ENCODE results near the gene ELOVL5. TPM values are rescaled to one million over a fixed set of nuclear protein-coding genes. Genes with fewer than 3 reads are reported as not detected.
A peak's percentile ranks its signal among the peaks of the same experiment; 100 is the strongest.

Gene ELOVL5
- total RNA-seq, 4 donors from 2014 or later, result 14.3 to 63.1 (median 29.2) TPM

DNA sequence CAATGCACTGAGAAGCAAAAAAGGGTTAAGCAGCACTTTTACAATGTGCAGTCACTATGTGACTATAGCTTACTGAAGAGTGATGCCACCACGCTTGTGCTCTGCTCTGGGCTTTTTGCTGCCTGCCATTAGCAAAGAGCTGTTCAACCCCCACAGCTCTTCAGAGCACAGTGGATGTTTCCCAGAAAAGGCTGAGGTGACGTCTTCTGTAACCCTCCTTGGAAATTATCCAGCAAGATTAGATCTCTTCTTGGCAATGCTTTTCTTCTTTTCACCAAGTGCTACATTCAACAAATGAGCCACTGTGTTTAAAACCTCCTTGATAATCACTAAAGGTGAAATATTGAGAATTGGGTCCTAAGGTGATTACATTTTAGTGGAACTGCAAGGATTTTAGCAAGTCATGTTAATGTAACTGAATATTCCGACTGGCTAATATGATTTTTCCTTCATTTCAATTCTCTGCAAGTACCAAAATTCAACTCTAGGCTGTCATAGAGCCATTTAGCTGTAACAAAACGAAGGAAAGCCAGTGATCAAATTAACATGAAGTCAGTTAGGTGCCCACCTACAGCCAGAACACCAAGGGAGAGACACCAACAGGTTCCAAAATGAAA lies 34.9 kb downstream of the ELOVL5 start:
- TF ChIP-seq POLR2AphosphoS5 (IDR thresholded peaks at IDR 0.05), result peak in 1 of 3 donors; percentile 10
- TF ChIP-seq EP300 (IDR thresholded peaks at IDR 0.05; ENCODE audit: low read depth), result no peak
- TF ChIP-seq POLR2A (IDR thresholded peaks at IDR 0.05), result no peak
- no peak overlapping the region for H3K27ac ChIP-seq
- 61 to 68% methylated on average over 4 of the region's 4 CpGs for WGBS, 2 donors (ENCODE audit: low coverage in 1 of 2)
- no peaks in the 10 kb centered on the region for H3K36me3 ChIP-seq
- H3K4me3 ChIP-seq, result no peak overlapping the region
- H3K27me3 ChIP-seq, result no peaks in the 10 kb centered on the region
- no peak for DNase-seq
- H3K4me1 ChIP-seq, result peaks cover 0 to 34% (median 9%) of the 10 kb centered on the region in 4 donors
- intact Hi-C loops (cut with DNase I; ENCODE audit: low total_unique reads), result no loop called here
- H3K9me3 ChIP-seq, result no peaks in the 10 kb centered on the region
- in situ Hi-C loops (cut with MboI; ENCODE audit: low pct_ligation_motif_present in 1 of 4, low pct_unique_long_range_greater_than_20kb in 1 of 4, low sequenced_read_pairs in 3 of 4), result no loop called here

DNA sequence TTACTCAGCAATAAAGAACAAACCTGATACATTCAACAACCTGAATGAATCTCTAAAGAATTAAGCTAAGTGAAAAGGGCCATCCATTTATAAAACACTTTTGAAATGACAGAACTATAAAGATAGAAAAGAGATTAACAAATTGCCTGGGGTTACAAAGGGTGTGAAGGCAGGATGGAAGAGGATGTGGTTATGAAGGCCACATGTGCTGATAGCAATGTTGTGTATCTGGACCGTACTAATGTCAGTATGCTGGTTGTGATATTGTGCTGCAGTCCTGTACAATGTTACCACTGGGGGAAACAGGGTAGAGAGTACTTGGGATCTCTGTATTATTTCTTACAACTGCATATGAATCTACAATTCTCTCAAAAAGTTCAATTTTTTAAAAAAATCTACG lies 36.4 kb downstream of the ELOVL5 start:
- no peaks in the 10 kb centered on the region for H3K36me3 ChIP-seq

DNA sequence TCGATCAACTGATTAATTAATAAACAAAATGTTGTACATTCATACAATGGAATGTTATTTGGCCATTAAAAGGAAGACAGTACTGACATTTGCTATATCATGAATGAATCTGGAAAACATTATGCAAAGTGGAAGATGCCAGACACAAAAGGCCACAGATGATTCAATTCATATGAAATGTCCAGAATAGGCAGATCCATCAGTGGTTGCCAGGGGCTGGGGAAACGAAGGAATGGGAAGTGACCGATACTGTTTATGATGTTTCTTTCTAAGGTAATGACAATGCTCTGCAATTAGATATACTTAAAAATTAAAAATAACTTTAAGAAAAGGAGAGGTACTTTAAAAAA lies 37.2 kb downstream of the ELOVL5 start:
- no peak overlapping the region for H3K27ac ChIP-seq
- H3K27me3 ChIP-seq, result no peaks in the 10 kb centered on the region
- H3K9me3 ChIP-seq, result no peaks in the 10 kb centered on the region
- no peak for DNase-seq
- intact Hi-C loops (cut with DNase I; ENCODE audit: low total_unique reads) (no loop called here), in situ Hi-C loops (cut with MboI; ENCODE audit: low pct_ligation_motif_present in 1 of 4, low pct_unique_long_range_greater_than_20kb in 1 of 4, low sequenced_read_pairs in 3 of 4) (no loop called here)
- H3K4me3 ChIP-seq, result no peak overlapping the region
- H3K4me1 ChIP-seq, result peaks cover 0 to 55% (median 11%) of the 10 kb centered on the region in 4 donors
- TF ChIP-seq EP300 (IDR thresholded peaks at IDR 0.05; ENCODE audit: low read depth) (no peak), POLR2A (IDR thresholded peaks at IDR 0.05) (no peak), POLR2AphosphoS5 (IDR thresholded peaks at IDR 0.05) (no peak)
- TF ChIP-seq, protein P1, sequence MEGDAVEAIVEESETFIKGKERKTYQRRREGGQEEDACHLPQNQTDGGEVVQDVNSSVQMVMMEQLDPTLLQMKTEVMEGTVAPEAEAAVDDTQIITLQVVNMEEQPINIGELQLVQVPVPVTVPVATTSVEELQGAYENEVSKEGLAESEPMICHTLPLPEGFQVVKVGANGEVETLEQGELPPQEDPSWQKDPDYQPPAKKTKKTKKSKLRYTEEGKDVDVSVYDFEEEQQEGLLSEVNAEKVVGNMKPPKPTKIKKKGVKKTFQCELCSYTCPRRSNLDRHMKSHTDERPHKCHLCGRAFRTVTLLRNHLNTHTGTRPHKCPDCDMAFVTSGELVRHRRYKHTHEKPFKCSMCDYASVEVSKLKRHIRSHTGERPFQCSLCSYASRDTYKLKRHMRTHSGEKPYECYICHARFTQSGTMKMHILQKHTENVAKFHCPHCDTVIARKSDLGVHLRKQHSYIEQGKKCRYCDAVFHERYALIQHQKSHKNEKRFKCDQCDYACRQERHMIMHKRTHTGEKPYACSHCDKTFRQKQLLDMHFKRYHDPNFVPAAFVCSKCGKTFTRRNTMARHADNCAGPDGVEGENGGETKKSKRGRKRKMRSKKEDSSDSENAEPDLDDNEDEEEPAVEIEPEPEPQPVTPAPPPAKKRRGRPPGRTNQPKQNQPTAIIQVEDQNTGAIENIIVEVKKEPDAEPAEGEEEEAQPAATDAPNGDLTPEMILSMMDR (IDR thresholded peaks at IDR 0.05), result no peak
- no peaks in the 10 kb centered on the region for H3K36me3 ChIP-seq
- WGBS, 2 donors (ENCODE audit: low coverage in 1 of 2), result 82 to 86% methylated on average over 3 of the region's 3 CpGs

More for the DNA sequence above, 36.4 kb downstream of the ELOVL5 start:
- H3K27ac ChIP-seq, result no peak overlapping the region
- intact Hi-C loops (cut with DNase I; ENCODE audit: low total_unique reads) (no loop called here), in situ Hi-C loops (cut with MboI; ENCODE audit: low pct_ligation_motif_present in 1 of 4, low pct_unique_long_range_greater_than_20kb in 1 of 4, low sequenced_read_pairs in 3 of 4) (no loop called here)
- no peaks in the 10 kb centered on the region for H3K9me3 ChIP-seq
- no peak for TF ChIP-seq POLR2AphosphoS5 (IDR thresholded peaks at IDR 0.05)
- TF ChIP-seq EP300 (IDR thresholded peaks at IDR 0.05; ENCODE audit: low read depth), result no peak
- TF ChIP-seq, protein P1 (IDR thresholded peaks at IDR 0.05), result no peak
- TF ChIP-seq POLR2A (IDR thresholded peaks at IDR 0.05), result no peak
- H3K4me1 ChIP-seq, result peaks cover 0 to 47% (median 9%) of the 10 kb centered on the region in 4 donors
- no peaks in the 10 kb centered on the region for H3K27me3 ChIP-seq
- WGBS, 2 donors (ENCODE audit: low coverage in 1 of 2), result 68 to 73% methylated on average over 2 of the region's 2 CpGs
- no peak overlapping the region for H3K4me3 ChIP-seq
- DNase-seq, result no peak

DNA sequence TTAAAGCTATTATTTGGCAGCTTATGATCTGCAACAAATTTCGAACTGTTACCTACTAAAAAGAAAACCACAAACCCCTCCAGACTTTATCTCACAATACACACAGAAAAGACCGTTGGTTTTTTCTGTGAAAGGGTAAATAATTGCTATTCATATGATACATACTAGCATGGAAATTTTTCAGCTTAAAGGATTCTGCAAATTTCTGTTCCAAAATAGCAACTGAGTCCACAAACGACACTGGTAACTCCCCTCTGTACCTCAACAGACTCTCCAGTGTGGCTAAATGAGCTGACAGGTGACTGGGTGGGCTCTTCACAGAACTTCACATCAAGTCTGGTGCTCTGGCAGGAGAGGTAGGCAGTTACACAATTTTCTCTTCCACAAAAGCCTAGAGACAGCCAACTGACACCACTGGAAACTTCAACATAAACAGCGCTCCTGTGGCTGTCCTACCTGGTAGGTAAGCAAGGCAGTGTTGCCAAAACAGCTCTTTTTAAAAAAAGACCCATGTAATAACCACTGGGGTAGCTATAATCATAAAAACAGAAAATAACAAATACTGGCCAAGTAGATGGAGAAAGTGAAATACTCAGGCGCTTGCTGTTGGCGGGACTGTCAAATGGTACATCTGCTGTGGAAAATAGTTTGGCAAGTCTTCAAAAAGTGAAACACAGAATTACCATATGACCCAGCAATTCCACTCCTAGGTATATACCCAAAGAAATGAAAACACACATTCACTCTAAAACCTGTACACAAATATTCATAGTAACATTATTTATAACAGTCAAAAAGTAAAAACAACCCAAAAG lies 37.8 kb downstream of the ELOVL5 start:
- H3K36me3 ChIP-seq, result no peaks in the 10 kb centered on the region
- H3K4me1 ChIP-seq, result peaks cover 0 to 53% (median 12%) of the 10 kb centered on the region in 4 donors
- no peaks in the 10 kb centered on the region for H3K9me3 ChIP-seq
- no peaks in the 10 kb centered on the region for H3K27me3 ChIP-seq
- in situ Hi-C loops (cut with MboI; ENCODE audit: low pct_ligation_motif_present in 1 of 4, low pct_unique_long_range_greater_than_20kb in 1 of 4, low sequenced_read_pairs in 3 of 4) (no loop called here), intact Hi-C loops (cut with DNase I; ENCODE audit: low total_unique reads) (no loop called here)
- H3K27ac ChIP-seq, result peak overlapping the region in 1 of 4 donors; percentile 10
- DNase-seq, result no peak
- TF ChIP-seq, protein P1 (IDR thresholded peaks at IDR 0.05), result no peak
- TF ChIP-seq EP300 (IDR thresholded peaks at IDR 0.05; ENCODE audit: low read depth) (no peak), POLR2AphosphoS5 (IDR thresholded peaks at IDR 0.05) (no peak), POLR2A (IDR thresholded peaks at IDR 0.05) (no peak)
- H3K4me3 ChIP-seq, result no peak overlapping the region
- 53 to 80% methylated on average over 3 to 6 of the region's 6 CpGs for WGBS, 2 donors (ENCODE audit: low coverage in 1 of 2)
